Body of pancreas (tissue), 4 donors: ENCODE results near the gene GPRIN1. TPM values are rescaled to one million over a fixed set of nuclear protein-coding genes. Genes with fewer than 3 reads are reported as not detected.

Experiments
- ATAC-seq: fragments of 150-250 bp; one replicate; pipeline ENCODE4 v1.9.1; 2016
- DNase-seq, 4 donors: peaks; one replicate each; pipeline ENCODE4 v3.0.0-alpha.2; 2019
- H3K27ac ChIP-seq, 4 donors: fragments of 200-600 bp; sonication (generic); 1 replicate in 3 of 4; 2 replicates in 1 of 4; pipeline versions ENCODE4 v1.5.1 to v1.6.1; 2016 to 2019; ENCODE audit warnings: mild to moderate bottlenecking in 1 of 4, mixed read lengths in 1 of 4, moderate library complexity in 1 of 4
- H3K27me3 ChIP-seq, 2 donors: fragments of 200-600 bp; sonication (generic); one replicate each; pipeline ENCODE4 v1.6.0; 2016; ENCODE audit warnings: mild to moderate bottlenecking in 1 of 2
- H3K36me3 ChIP-seq, 2 donors: fragments of 200-600 bp; sonication (generic); replicated peaks in 1 of 2; 2 replicates each; pipeline ENCODE4 v1.5.1; 2016; ENCODE audit warnings: low read depth in 2 of 2; ENCODE audit not compliant: insufficient read depth in 1 of 2
- H3K4me1 ChIP-seq: fragments of 200-600 bp; sonication (generic); one replicate; pipeline ENCODE4 v1.6.0; 2016
- H3K4me3 ChIP-seq, 2 donors: fragments of 200-600 bp; sonication (generic); 1 replicate in 1 of 2; 2 replicates in 1 of 2; pipeline ENCODE4 v1.5.1; 2016 to 2019
- H3K9me3 ChIP-seq, 3 donors: fragments of 200-600 bp; sonication (generic); 1 replicate in 2 of 3; 2 replicates in 1 of 3; pipeline ENCODE4 v1.5.1; 2016
- CTCF ChIP-seq, 7 experiments: fragments of 450-650 bp in 4 of 7; fragments of 200-600 bp in 3 of 7; sonication (generic) in 3 of 7; IDR thresholded peaks; one replicate each; pipeline ENCODE4 v1.5.1; 2016 to 2019; ENCODE audit warnings: antibody characterized with exemption in 7 of 7
- POLR2A ChIP-seq, 3 donors: fragments of 450-650 bp; IDR thresholded peaks; one replicate each; pipeline ENCODE4 v1.6.1; 2016; ENCODE audit warnings: antibody characterized with exemption in 3 of 3, mild to moderate bottlenecking in 2 of 3
- WGBS, 2 donors: methylation state at CpG; one replicate each; pipeline ENCODE4 v1.1.5; 2017; 5-methylcytosine and 5-hydroxymethylcytosine counted together
- intact Hi-C: fragments of 100-400 bp; cut with DNase I; formaldehyde crosslinking; loops from one replicate; pipeline ENCODE4 v1.15.1; 2023
- total RNA-seq, 2 donors: library from RNA; depleted of rRNA; stranded (reverse); fragments of >200 nt; gene quantifications; one replicate each; pipeline ENCODE4 v1.1.0, GENCODE V29; 2016

GPRIN1 gene
- total RNA-seq, 2 donors from 2014 or later = 0.26 to 1.3 TPM

- Histone ChIP-seq H3K9me3 (no peaks in the 10 kb centered on the region), H3K4me1 (no peaks in the 10 kb centered on the region), H3K27ac (no peak overlapping the region), H3K4me3 (no peak overlapping the region), H3K36me3 (no peaks in the 10 kb centered on the region), H3K27me3 (no peaks in the 10 kb centered on the region)
- TF ChIP-seq POLR2A (IDR thresholded peaks at IDR 0.05) (no peak), CTCF (IDR thresholded peaks at IDR 0.05) (peak; percentile 37 to 84 (median 73))
- WGBS, 2 donors = 14 to 33% methylated on average over 8 to 15 of the region's 15 CpGs
- DNase-seq = peak; percentile 80 to 85 (median 82)
- ATAC-seq = peak; percentile 87
- intact Hi-C loops = loop anchor here (10.0 kb wide), 1 partner anchor 844 kb away; no protein-coding TSS in a partner anchor
These were observed 31.6 kb downstream of the GPRIN1 start for GRCh38 chr5:176578391-176578808.

GRCh38 chr5:176577312-176578176 is 32.4 kb downstream of the GPRIN1 start:
- Histone ChIP-seq H3K9me3 (no peaks in the 10 kb centered on the region), H3K27ac (no peak overlapping the region), H3K27me3 (no peaks in the 10 kb centered on the region), H3K4me1 (no peaks in the 10 kb centered on the region), H3K4me3 (no peak overlapping the region), H3K36me3 (no peaks in the 10 kb centered on the region)
- DNase-seq = no peak
- ATAC-seq = no peak
- intact Hi-C loops = loop anchor here (10.0 kb wide), 1 partner anchor 843 kb away; no protein-coding TSS in a partner anchor
- TF ChIP-seq POLR2A (IDR thresholded peaks at IDR 0.05) (no peak), CTCF (IDR thresholded peaks at IDR 0.05) (no peak)
- 85 to 86% methylated on average over 16 to 35 of the region's 36 CpGs for WGBS, 2 donors

GRCh38 chr5:176575488-176576422 is 34.2 kb downstream of the GPRIN1 start:
- 74 to 89% methylated on average over 24 to 34 of the region's 37 CpGs for WGBS, 2 donors
- no peak for DNase-seq
- intact Hi-C loops = loop anchor here (10.0 kb wide), 1 partner anchor 841 kb away; no protein-coding TSS in a partner anchor

GRCh38 chr5:176575066-176575465 is 34.9 kb downstream of the GPRIN1 start:
- Histone ChIP-seq H3K36me3 (no peaks in the 10 kb centered on the region), H3K9me3 (no peaks in the 10 kb centered on the region), H3K27me3 (no peaks in the 10 kb centered on the region), H3K4me1 (no peaks in the 10 kb centered on the region), H3K27ac (no peak overlapping the region), H3K4me3 (no peak overlapping the region)
- TF ChIP-seq CTCF (IDR thresholded peaks at IDR 0.05) = no peak
- TF ChIP-seq POLR2A (IDR thresholded peaks at IDR 0.05) = no peak
- WGBS, 2 donors = 51 to 70% methylated on average over 3 to 14 of the region's 14 CpGs
- DNase-seq = no peak
- ATAC-seq = no peak
- intact Hi-C loops = loop anchor here (10.0 kb wide), 1 partner anchor 840 kb away; no protein-coding TSS in a partner anchor

More at GRCh38 chr5:176575488-176576422, 34.2 kb downstream of the GPRIN1 start:
- no peak for ATAC-seq
- Histone ChIP-seq H3K36me3 (no peaks in the 10 kb centered on the region), H3K27me3 (no peaks in the 10 kb centered on the region), H3K9me3 (no peaks in the 10 kb centered on the region), H3K4me3 (no peak overlapping the region), H3K4me1 (no peaks in the 10 kb centered on the region), H3K27ac (no peak overlapping the region)
- TF ChIP-seq CTCF (IDR thresholded peaks at IDR 0.05) (no peak), POLR2A (IDR thresholded peaks at IDR 0.05) (no peak)
